Brain pericyte (primary cell): ENCODE measurements around the gene CLSTN3.
"Not testable (repeated sequence)": the region's sequence is repeated elsewhere in the genome, so short reads cannot be mapped to it uniquely, and the experiment has no call there.

Experiments
- DNase-seq: peaks from one replicate; pipeline ENCODE4 v3.0.0-alpha.2; 2012; ENCODE audit warnings: low read depth, low spot score

Gene CLSTN3

DNA sequence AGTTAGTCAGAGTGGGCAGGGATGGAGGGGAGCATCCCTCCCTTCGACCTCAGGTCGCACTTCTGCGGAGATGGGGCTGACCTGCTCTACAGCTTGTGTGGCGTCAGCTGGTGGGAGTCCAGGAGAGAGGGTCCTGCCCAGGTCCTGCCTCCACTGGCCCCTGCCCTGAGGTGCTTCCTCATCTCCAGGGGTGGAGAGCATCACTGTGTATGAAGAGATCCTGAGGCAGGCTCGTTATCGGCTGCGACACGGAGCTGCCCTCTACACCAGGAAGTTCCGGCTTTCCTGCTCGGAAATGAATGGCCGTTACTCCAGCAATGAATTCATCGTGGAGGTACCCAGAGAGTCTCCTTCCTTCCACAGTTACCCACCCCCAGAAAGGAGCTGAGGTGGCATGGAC lies 20.2 kb downstream of the CLSTN3 start:
- no peak for DNase-seq

GRCh38 chr12:7150841-7151240 lies 20.7 kb downstream of the CLSTN3 start:
- no peak for DNase-seq

GRCh38 chr12:7151532-7151931 lies 21.4 kb downstream of the CLSTN3 start:
- DNase-seq = no peak

- DNase-seq = no peak
These were observed 22.6 kb downstream of the CLSTN3 start for GRCh38 chr12:7152818-7153217.

DNA sequence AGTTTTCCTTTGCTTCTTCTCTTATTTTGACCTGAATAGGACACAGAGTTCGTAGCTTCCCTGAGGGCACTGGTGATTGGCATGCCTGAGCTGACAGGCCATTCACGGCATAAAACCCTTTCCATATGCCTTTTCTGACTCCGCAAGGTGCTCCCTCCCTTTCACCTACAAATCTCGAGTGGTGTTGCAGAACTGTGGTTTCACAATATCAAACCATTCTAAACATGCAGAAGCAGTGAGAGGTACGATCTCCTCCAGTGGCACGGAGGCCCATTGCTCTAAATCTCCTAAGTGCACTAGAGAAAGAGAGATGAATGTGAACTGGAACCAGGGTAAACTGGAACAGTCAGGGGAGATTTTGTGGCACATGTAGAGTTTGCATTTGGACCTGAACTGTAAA lies 23.9 kb downstream of the CLSTN3 start:
- no peak for DNase-seq

DNA sequence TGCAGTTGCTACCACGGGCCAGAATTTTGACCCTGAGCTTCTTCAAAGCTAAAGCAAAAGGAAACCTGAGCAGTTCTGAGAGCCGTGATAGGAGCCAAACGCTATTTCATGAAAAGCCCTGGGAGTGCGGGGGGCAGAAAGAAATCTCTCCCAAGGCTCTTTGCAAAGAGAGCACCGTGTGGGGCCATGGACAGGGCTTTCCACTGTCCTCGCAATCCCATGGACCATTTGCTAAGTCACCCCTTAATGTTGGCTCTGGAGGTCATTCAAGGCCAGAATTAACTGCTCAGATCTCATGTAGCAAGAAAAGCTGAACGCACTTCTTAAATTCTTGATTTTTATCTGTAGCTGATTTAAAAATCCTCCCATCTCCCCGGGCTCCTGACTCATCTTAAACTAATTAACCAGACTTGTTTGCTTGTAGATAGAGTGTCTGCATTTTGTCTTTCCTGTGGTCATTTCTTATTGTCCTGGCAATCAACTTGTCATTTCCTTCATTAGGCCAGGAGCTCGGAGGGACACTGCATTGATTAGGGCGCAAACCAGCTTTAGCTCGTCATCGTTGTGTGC lies 24.8 kb downstream of the CLSTN3 start:
- DNase-seq = no peak

DNA sequence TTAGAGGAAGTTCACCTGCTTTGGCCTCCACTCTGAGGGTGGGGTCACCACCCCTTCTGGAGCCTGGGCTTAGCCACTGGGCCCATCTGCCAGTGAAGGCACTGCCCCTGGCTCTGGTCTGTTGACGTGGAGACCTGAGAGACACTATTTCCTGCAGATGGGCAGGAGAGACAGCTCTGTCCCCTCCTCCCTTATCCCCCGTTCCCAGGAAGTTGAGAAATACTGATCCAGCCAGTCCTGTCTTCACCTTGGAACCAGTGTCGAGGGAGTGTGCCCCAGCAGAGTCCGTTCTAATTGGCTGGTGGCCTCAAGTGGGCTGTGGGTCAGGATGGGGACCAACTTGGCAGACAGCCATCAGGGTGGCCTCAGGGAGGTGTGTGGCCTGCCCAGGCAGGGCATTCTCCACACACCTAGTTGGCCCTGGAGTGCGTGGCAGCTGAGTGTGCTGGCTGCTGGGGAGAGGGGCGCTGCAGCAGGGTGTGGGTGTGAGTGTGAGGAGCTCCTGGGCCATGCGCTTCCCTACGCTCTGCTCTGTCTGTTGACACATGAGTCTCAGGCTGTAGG lies 25.4 kb downstream of the CLSTN3 start:
- no peak for DNase-seq

DNA sequence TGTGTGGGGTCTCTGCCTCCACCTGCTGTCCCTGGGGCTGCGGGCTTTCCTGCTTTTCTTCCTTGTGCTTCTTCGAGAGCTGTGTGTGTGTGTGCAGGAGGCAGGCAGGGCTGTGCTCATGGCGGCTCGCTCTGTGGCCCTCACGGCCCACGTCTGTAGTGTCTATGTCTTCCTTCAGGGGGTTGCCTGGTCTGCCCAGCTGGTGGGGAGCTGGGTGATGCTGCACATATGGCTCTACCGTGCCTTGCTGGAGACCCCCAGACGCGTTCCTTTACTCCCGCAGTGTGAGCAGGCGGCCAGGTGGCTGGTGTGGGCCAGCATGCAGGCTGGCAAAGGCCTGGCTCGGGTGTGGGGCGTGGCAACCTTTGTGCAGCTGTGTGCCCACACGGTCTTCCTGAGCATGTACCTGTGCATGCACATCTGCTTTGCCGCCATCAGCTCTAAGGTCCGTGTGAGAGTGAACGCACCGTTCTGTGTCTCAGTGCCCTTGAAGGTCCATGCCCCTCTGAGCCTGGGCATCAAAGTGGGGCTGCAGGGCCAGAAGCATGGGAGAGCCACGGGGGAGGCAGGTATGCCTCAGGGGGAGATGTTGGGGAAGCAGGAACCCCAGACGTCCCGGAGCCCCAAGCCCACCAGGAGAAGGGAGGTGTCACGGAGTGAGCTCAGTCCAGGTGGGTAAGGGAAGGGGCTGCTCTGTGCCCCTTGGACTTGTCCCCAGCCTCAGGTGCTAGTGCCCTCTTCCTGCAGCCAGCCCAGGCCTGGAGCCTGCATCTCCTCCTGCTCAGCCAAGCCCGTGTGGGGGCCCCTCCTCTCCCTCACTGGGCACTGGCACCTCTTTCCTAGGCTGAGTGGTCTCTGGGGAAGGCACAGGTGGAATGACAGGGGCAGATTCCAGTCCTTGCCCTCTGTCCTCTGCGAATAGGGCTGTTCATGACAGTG lies 26.4 kb downstream of the CLSTN3 start:
- no peak for DNase-seq

DNA sequence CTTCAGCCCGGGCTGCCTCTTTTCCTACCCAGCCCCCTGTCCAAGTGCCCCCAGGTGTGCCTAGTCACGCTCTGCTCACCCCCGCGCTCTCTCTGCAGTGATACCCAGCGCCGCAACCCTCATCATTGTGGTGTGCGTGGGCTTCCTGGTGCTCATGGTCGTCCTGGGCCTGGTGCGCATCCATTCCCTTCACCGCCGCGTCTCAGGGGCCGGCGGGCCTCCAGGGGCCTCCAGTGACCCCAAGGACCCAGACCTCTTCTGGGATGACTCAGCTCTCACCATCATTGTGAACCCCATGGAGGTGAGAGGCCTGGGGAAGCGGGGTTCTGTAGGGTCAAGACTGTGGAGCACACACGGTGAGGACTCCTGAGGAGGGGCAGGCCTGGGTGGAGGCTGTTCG lies 27.2 kb downstream of the CLSTN3 start:
- no peak for DNase-seq

- no peak for DNase-seq
These were observed 28.8 kb downstream of the CLSTN3 start for GRCh38 chr12:7158781-7159609.

DNA sequence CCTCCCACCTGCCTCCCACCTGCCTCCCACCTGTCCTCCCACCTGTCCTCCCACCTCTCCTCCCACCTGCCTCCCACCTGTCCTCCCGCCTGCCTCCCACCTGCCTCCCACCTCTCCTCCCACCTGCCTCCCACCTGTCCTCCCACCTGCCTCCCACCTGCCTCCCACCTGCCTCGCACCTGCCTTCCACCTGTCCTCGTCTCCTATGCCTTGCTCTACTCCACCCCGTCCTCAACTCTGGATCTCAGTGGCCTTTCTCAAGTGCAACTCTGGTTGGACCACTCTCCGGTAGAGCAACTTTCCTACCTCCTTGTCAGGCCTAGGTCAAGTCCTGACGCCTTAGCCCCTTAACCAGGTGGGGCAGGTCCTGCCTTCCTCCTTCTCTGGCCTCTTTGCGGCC lies 30.0 kb downstream of the CLSTN3 start:
- DNase-seq = no peak

GRCh38 chr12:7161327-7161726 lies 31.2 kb downstream of the CLSTN3 start:
- no peak for DNase-seq

DNA sequence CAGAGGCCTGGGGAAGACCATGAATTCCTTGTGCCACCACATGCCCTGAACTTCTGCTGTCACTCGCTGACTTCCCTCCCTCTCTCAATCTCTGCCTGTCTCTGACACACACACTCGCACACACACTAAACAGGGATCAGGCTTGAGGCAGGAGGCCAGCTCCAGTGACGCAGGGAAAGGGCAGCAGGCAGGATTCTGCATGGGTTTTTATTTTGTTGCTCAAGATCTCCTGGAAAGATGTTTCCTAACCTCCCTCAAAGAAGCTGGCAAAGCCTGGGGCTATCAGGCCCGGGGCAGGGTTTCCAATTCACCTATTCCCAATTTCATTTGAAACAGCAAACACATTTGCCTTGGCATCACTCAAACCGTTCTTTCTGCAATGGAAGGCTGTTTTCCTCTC lies 31.6 kb downstream of the CLSTN3 start:
- DNase-seq = no peak

- no peak for DNase-seq
These were observed 32.5 kb downstream of the CLSTN3 start for GRCh38 chr12:7162691-7163114.

DNA sequence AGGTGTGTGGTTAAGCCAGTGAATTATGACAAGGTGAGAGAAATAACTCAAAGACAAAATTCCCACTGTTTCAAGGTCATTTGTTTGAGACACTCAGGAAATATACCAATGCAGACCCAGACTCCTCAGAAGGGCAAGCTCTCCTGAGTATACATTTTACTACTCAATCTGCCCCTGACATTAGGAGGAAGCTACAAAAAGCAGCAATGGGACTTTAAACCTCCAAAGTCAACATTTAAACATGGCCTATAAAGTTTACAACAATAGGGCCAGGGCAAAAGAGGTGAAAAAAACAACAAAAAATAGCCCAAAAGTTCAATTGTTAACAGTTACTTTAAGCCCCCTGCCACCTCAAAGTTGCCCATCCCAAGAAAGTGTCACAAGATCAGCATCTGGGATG lies 39.8 kb downstream of the CLSTN3 start:
- DNase-seq = no peak

- DNase-seq = no peak
These were observed 41.7 kb downstream of the CLSTN3 start for GRCh38 chr12:7171854-7172253.

DNA sequence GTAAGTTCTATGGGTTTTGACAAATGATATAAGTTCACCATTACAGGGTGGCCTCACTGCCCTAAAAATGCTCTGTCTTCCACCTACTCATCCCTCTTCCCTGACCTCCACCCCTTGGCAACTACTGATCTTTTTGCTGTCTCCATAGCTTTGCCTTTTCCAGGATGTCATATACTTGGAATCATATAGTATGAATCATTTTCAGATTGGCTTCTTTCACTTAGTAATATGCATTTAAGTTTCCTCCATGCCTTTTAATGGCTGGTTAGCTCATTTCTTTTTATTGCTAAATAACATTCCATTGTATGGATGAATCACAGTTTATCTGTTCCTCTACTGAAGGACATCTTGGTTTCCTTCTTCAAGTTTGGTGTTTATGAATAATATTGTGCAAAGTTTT lies 45.3 kb downstream of the CLSTN3 start:
- no peak for DNase-seq

GRCh38 chr12:7176595-7176994 lies 46.4 kb downstream of the CLSTN3 start:
- no peak for DNase-seq

- DNase-seq = no peak
These were observed 48.3 kb downstream of the CLSTN3 start for GRCh38 chr12:7178481-7178880.

- no peak for DNase-seq
These were observed 50.5 kb downstream of the CLSTN3 start for GRCh38 chr12:7180685-7181084.

DNA sequence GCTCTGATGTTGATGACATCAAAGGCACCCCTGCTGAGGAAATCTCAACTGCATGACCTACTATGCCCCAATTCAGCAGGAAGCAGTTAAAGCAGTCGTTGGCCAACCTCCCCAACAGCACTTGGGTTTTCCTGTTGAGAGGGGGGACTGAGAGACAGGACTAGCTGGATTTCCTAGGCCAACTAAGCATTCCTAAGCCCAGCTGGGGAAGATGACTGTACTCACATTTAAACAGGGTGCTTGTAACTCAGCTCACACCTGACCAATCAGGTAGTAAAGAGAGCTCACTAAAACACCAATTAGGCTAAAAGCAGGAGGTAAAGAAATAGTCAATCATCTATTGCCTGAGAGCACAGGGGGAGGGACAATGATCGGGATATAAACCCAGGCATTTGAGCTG lies 55.9 kb downstream of the CLSTN3 start:
- DNase-seq = not testable (repeated sequence)
